ENCODE results near the gene PHACTR4.
"Not testable (repeated sequence)": the region's sequence is repeated elsewhere in the genome, so short reads cannot be mapped to it uniquely, and the experiment has no call there.

Gene PHACTR4

GRCh38 chr1:28499553-28499952, 130.0 kb downstream of the PHACTR4 start:
- DNase-seq (ENCODE audit: low read depth in 2 of 2): no peak

GRCh38 chr1:28501925-28502324, 132.4 kb downstream of the PHACTR4 start:
- no peak for DNase-seq (ENCODE audit: low read depth in 2 of 2)

- no peak for DNase-seq (ENCODE audit: low read depth in 2 of 2)
Observed at GRCh38 chr1:28503117-28503516, 133.6 kb downstream of the PHACTR4 start.

GRCh38 chr1:28505406-28506187, 136.1 kb downstream of the PHACTR4 start, which contains the start of gene RCC1:
Gene RCC1 (plus strand): TSS chr1:28506043. CDS start chr1:28529867, 23,824 bp downstream.
- DNase-seq (ENCODE audit: low read depth in 2 of 2): peak; percentile 86 to 90

- no peak for DNase-seq (ENCODE audit: low read depth in 2 of 2)
Observed at GRCh38 chr1:28506907-28507246, 137.3 kb downstream of the PHACTR4 start.

GRCh38 chr1:28507247-28507645, 137.7 kb downstream of the PHACTR4 start:
- DNase-seq (ENCODE audit: low read depth in 2 of 2): no peak

- DNase-seq (ENCODE audit: low read depth in 2 of 2): no peak
Observed at GRCh38 chr1:28507646-28508434, 138.3 kb downstream of the PHACTR4 start.

GRCh38 chr1:28508435-28508754, 138.9 kb downstream of the PHACTR4 start:
- no peak for DNase-seq (ENCODE audit: low read depth in 2 of 2)

- DNase-seq (ENCODE audit: low read depth in 2 of 2): no peak
Observed at GRCh38 chr1:28509705-28510272, 140.2 kb downstream of the PHACTR4 start.

GRCh38 chr1:28510273-28510969, 140.9 kb downstream of the PHACTR4 start:
- DNase-seq (ENCODE audit: low read depth in 2 of 2): no peak

- DNase-seq (ENCODE audit: low read depth in 2 of 2): no peak
Observed at GRCh38 chr1:28510970-28511440, 141.5 kb downstream of the PHACTR4 start.

- DNase-seq (ENCODE audit: low read depth in 2 of 2): no peak
Observed at GRCh38 chr1:28512058-28512611, 142.6 kb downstream of the PHACTR4 start.

- DNase-seq (ENCODE audit: low read depth in 2 of 2): not testable (repeated sequence)
Observed at GRCh38 chr1:28514445-28514933, 144.9 kb downstream of the PHACTR4 start.

GRCh38 chr1:28516518-28516956, 147.0 kb downstream of the PHACTR4 start:
- no peak for DNase-seq (ENCODE audit: low read depth in 2 of 2)

GRCh38 chr1:28517649-28517999, 148.1 kb downstream of the PHACTR4 start:
- no peak for DNase-seq (ENCODE audit: low read depth in 2 of 2)

- DNase-seq (ENCODE audit: low read depth in 2 of 2): peak; percentile 73 to 80
Observed at GRCh38 chr1:28518000-28518744, 148.6 kb downstream of the PHACTR4 start.

GRCh38 chr1:28518745-28519341, 149.3 kb downstream of the PHACTR4 start:
- DNase-seq (ENCODE audit: low read depth in 2 of 2): no peak

- DNase-seq (ENCODE audit: low read depth in 2 of 2): no peak
Observed at GRCh38 chr1:28519946-28520725, 150.6 kb downstream of the PHACTR4 start.

- not testable (repeated sequence) for DNase-seq (ENCODE audit: low read depth in 2 of 2)
Observed at GRCh38 chr1:28520796-28521195, 151.3 kb downstream of the PHACTR4 start.

Measured in stimulated activated CD8-positive, alpha-beta memory T cell treated with anti-CD3 and anti-CD28 coated beads, Interleukin-2, amount 100 ng/mL, for 1 hour (primary cell).